Ovary (tissue), 3 donors: ENCODE data around the gene GSTM3.

Experiments
- CTCF ChIP-seq, 3 donors: fragments of 450-650 bp in 2 of 3; fragments of 200-600 bp in 1 of 3; IDR thresholded peaks; one replicate each; pipeline versions ENCODE4 v1.5.1 to v1.8.0; 2016 to 2022; ENCODE audit warnings: antibody characterized with exemption in 3 of 3, mild to moderate bottlenecking in 1 of 3
- EP300 ChIP-seq: sonication (generic); formaldehyde crosslinking; IDR thresholded peaks from one replicate; pipeline ENCODE4 v1.6.1; 2017; ENCODE audit warnings: antibody characterized with exemption
- POLR2A ChIP-seq: fragments of 450-650 bp; IDR thresholded peaks from one replicate; pipeline ENCODE4 v1.6.1; 2017; ENCODE audit warnings: antibody characterized with exemption, mild to moderate bottlenecking, moderate library complexity
- donor health status: DM: no; HTN: no; CAD: no.

DNA sequence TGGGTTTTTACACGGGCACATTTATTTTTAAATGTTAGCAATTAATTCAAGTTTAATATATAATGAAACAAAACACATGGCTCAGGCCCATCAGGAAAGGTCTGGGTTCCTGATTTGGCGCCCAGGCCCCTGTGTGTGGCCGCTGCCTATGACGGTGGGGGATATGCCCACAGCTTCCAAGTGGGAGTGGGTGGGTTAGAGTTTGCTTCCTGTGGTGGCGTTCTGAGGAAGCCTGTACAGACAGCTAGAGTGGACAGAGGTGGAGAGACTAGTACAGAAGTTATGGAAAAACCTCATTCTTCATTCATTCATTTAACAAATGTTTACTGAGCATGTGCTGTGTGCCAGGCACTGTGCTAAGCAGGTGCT lies 45.3 kb upstream of the GSTM3 start:
- TF ChIP-seq CTCF (IDR thresholded peaks at IDR 0.05) (no peak), EP300 (no peak), POLR2A (no peak)
